ENCODE results near the gene UBE2H.
"Not testable (repeated sequence)": the region's sequence is repeated elsewhere in the genome, so short reads cannot be mapped to it uniquely, and the experiment has no call there.

Gene UBE2H

DNA sequence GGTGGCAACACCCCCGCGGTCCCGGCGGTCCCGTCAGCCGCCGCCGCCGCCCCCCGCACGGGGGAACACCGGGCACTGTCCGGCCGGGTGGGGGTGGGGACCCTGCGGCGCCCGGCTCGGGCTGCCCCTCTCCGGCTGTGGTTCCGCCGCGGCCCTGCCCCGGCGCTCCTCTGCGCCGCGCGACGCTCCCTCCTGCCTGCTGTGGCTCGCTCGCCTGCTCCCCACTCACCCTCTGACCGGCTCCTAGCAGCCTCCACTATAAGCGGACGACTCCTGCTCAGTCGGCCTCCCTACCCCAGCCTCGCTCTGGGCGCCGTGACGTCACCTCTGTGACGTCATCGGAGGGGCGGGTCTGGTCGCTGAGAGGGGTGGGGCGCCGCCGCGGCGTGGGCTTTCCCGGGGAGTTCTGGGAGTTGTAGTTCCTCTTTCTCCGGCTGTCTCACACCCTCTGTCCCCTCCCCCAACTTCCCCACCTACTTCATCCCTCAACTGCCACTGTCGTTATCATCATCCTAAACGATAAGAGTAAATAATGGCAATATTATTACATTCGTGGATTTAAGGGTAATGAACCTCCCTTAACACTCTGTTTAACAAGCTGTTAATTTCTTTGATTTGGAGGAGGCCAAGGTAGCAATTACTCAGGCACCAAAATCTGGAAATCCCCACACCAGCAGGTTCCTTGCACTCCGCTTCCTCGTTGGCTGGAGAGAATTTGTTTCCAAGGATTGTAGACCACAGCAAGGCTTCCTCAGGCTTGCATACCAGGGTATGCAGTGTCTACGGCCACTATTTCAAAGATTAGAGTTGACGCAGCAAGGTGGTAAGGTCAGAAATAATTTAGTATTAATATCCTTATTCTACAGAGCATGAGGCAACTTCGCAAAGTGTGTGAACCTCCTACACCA, at the start of gene UBE2H:
Gene UBE2H (minus strand): TSS at position 308 of the 908 bp plus-strand sequence. CDS start 405 bp downstream, outside the sequence.
- DNase-seq (ENCODE audit: low read depth in 2 of 2, low spot score in 1 of 2), result peak; percentile 83 to 87

DNA sequence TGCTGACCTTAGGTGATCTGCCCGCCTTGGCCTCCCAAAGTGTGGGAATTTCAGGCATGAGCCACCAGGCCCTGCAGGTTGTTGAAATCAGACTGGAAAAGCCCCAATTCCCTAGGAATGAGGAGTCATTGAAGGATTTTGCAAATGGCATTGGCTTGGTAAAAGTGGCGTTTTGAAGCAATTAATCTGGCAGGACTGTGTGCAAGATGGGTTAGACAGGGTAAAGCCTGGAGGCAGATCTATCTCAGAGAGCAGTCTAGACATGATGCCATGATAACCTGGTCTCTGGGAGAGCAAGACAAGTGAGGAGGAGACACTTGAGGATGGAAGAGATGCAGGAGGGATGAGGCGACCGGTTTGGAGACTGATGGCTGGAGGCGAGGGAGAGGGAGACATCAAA, 45.7 kb upstream of the UBE2H start:
- no peak for DNase-seq (ENCODE audit: low read depth in 2 of 2, low spot score in 1 of 2)

DNA sequence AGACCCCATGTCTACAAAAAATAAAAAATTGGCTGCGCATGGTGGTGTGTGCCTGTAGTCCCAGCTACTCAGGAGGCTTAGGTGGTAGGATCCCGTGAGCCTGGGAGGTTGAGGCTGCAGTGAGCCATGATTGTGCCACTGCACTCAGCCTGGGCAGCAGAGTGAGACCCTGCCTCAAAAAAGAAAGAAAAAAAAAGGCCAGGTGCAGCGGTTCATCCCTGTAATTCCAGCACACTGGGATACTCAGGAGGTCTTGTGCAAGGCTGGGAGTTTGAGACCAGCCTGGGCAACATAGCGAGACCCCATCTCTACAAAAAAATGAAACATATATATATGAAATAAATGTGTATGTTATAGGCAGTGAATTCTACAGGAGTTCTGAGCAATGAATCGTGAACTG, 44.5 kb upstream of the UBE2H start:
- DNase-seq (ENCODE audit: low read depth in 2 of 2, low spot score in 1 of 2), result no peak

DNA sequence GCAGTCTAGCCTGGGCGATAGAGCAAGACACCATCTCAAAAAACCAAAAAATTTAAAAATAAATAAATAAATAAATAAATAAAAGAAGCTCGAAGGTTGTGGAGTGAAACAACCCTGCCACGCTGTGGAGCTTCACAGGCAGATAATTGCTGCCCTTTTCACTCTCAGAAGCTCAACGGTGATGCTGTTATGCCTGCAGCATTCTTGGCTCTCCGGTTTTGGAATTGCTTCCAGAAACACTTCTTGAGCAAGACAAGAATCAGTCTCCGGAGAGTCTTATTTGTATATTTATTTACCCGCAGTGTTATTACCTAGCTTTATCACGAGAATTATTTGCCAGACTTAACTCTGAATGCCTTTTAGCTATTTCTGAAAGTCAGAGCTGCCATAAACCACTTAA, 40.5 kb upstream of the UBE2H start:
- DNase-seq (ENCODE audit: low read depth in 2 of 2, low spot score in 1 of 2), result no peak

DNA sequence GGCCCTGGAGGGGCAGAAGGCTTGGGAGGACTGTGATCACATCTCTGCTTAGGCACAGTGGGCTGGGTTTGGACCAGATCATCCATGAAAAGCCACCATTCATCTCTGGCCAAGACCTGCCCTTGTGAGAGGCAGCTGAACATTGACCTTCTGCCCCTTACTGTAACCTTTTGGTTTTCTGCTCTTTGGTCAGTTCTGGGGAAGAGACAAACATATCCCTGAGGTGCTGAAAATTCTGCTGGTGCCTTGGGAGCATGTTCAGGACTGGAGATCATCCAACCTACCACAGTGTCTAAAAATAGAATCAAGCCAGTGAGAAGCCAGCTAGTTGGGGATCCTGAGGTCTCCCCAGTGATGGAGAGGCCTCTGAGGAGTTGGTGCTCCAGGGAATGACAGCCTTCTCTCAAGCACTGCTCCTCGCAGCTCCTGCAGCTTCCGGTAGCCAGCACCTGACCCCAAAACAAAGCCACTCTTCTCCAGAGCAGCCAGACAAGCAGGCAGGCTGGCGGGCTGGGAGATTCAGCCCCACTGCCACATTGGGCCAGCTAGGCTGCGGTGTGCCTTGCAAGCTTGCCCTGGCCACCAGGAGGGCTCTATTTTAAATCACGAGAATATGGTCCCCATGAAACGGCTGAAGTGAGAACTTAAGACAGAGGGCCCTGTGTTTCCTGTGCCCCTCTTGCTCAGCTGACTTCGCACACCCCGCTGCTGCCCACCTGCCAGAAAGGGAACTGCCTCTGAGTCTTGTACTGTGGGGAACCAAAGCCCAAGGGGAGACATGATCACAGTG, 37.8 kb upstream of the UBE2H start:
- DNase-seq (ENCODE audit: low read depth in 2 of 2, low spot score in 1 of 2), result no peak

DNA sequence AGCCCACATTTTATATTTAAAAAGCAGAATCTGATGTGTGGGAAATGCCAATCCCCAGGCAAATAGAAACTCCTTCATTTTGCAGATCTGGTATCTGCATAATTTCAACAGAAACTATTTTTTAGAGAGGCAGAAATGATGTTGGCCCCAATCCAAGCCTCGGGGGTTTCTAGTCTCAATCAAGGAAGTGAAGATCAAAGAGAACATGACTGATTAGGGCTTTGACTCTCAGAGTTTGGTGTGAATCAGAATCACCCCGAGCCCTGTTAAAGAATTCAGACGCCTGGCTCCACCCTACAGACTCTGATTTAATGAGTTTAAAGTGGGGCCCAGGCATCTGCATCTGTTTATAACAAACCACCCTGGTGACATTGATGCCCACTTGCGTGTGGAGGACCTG, 36.7 kb upstream of the UBE2H start:
- DNase-seq (ENCODE audit: low read depth in 2 of 2, low spot score in 1 of 2), result peak; percentile 0 to 3

DNA sequence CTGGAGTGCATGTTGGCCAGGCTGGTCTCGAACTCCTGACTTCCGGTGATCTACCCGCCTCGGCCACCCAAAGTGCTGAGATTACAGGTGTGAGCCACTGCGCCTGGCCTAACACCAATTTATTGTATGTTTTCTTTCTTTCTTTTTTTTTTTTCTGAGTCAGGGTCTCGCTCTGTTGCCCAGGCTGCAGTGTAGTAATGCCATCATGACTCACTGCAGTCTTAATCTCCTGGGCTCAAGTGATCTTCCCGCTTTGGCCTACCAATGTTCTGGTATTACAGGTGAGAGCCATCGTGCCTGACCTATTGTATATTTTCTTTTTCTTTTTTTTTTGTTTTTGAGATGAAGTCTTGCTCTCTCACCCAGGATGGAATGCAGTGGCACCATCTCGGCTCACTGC, 33.8 kb upstream of the UBE2H start:
- DNase-seq (ENCODE audit: low read depth in 2 of 2, low spot score in 1 of 2), result no peak

DNA sequence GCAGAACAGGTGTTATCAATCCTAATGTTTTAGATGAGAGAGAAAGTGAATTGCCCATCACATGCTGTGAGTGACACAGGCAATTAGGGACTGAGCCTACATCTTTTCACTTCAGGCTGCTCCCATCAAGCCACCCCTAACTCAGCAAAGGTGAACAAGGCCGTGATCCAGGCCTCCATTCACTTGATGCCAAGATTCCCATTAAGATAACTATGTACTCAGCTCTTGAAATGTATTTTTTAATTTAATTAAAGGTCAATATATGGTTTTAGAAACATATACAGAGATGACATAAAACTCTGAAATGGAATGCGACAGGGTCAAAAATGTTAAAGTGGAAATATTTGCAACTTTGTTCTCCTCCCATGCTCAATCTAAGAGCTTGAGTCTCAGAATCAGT, 27.9 kb upstream of the UBE2H start:
- no peak for DNase-seq (ENCODE audit: low read depth in 2 of 2, low spot score in 1 of 2)

DNA sequence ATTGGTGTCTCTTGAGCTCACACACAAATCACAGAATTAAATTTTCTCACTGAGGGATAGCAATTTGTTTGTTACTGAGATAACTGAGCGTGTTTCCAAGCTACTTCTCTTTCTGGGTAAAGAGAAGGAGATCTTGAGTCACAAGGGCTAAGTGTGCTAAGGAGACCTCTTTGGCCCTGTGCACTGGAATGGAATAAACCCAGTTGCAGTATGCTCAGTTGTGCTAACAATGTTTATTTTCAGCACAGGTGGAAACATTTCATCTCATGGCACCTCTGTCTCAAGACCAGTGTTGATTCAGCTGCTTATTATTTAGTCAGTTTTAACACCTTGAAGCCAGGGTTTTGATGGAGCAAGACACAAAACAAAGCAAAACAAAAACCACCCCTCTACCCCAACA, 22.5 kb upstream of the UBE2H start:
- DNase-seq (ENCODE audit: low read depth in 2 of 2, low spot score in 1 of 2), result no peak

DNA sequence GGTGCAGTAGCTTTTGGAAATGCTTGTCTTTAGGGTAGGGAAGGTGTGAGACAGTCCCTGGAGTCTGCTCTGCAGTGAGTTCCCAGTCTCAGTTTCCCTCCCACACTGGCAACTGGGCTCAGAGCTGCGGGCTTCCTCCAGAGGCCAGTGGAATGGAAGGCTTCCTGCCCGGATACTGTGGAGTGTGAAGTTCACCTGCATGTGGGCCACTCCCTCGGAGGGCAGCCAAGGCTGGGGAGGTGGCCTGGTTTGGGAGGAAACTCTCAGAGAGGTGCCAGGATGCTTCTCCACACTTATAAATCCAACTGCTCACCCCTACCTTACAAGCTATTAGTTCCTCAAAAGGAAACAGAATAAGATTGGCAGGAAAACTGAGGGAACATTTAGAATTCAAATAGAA, 18.1 kb upstream of the UBE2H start:
- no peak for DNase-seq (ENCODE audit: low read depth in 2 of 2, low spot score in 1 of 2)

DNA sequence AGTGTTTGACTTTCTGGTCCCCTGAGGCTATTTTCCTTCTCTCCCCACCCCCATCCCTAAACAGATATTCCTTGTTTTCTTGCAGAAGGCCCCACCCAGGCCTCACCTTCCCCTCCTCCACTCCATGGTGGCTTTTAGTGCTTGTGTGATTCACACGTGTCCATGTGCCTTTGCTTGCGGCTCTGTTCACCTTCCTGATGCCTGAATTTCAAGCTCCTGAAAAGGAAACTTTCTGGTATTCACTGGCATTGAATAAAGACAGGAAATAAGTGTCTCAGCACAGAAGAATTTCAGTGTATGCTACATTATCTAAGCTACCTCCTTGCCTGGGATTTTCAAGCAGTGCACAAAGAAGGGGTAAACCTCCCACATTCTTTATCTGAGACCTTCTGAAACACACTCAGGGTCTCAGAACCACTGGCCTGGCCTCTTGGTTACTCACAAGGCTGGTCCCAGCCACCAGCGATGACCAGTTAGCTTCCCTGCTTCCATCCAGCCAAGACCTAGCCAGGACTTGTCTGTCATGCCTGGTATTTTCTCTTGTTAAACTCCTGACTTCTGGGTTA, 17.2 kb upstream of the UBE2H start:
- no peak for DNase-seq (ENCODE audit: low read depth in 2 of 2, low spot score in 1 of 2)

DNA sequence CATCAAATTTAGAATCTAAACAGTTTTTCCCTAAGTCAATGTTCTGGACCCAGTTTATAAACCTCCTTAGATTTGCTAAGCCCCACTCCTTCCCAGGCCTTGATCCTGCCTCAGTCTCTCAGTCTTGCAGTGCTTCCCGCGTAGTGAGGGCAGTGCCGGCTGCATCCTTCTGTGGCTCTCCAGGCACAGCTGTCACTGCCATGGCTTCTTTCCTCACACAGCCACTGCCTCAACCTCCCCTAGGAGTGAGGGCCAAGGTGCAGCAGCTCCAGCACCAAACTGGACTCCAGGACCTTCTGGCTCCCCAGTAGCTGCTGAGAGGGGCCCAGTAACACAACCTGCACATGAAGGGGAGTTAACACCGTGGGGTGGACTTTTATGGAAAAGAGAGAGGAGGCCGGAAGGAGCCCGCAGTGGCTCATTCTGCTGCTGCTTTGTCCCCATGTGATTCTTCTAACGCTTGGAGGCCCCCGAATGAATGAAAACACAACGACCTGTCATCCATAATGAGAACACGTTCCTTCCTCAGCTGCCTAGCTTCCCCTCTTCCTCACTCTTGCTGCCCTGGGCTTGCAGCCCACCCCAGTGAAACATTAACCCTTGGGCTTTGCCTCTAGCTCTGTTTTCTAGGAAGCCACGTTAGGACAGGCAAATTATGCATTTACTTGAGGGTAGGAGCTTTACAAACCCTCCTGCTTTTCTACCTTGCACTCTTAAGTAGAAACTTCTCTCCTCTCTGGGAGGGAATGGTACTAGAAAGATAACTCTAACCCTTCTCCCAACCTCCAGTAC, 16.0 kb upstream of the UBE2H start:
- DNase-seq (ENCODE audit: low read depth in 2 of 2, low spot score in 1 of 2), result no peak

DNA sequence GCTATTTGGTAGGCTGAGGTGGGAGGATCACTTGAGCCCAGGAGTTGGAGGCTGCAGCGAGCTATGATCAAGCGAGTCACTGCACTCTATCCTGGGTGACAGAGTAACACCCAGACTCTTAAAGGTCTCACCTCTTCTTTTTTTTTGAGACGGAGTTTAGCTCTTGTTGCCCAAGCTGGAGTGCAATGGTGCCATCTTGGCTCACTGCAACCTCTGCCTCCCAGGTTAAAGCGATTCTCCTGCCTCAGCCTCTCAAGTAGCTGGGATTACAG, 7.4 kb upstream of the UBE2H start:
- not testable (repeated sequence) for DNase-seq (ENCODE audit: low read depth in 2 of 2, low spot score in 1 of 2)

DNA sequence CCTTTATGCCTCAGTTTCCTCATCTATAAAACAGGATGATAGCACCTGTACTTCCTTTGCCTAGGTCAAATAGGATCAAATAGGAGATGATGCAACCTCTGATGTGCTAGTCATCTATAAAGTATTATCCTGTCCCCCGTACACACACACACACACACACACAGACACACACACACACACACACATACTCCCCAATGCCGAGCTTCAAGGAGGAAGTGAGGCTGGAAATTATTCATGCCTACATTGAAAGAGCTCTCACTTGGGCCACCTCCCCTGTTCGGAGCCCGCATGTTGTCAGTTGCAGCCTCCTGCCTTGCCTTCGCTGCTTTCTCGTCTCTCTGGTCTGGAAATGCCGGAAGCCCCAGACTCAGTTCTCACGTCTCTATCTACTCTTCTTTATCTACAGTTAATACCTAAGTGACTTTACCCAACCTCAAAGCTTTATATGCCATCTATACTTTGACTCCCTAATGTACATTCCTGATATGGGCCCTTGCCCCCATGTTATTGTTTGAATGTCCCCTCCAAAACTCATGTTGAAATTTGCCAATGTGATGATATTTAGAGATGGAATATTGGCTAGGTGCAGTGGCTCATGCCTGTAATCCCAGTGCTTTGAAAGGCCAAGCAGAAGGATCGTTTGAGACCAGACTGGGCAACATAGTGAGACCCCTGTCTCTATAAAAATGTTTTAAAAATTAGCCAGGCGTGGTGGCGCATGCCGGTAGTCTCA, 6.9 kb upstream of the UBE2H start:
- DNase-seq (ENCODE audit: low read depth in 2 of 2, low spot score in 1 of 2), result no peak

DNA sequence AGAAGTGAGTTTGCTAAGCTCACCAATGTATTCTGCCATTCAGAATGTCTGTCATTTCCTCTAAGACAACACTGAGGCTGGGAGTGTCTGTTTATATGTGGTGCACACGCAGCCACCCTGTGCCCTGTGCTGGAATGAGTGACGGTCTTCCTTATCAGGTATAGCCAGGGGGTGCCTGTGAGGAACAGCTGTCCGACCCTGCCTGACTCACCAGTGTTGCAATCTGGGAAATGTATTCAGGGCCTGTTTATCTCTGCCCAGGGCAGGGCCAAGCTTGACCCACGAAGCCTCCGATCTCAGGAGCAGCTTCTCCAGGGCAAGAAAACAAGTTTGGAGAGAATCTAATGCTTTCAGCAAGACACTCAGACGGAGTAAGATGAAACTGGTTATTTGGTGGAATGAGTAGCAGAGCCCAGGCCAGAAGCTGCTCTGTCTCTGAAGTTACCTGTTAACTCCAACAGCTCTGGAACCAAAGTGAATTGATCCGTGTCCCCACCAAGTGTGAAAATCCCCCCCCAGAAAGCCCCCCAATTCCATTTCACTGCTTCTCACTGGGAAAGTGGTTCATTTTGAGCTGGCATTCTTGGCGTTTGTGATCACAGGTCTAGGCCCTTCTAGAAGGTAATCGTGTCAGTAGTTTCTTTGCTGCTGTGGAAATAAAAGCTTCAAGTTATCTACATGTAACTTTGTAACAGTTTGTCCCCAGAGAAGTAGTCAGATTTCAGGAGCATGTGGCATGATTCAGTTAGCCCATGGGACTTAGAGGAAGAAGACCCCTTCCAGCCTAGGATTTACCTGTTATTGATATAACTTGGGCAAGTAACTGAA, 6.1 kb upstream of the UBE2H start:
- no peak for DNase-seq (ENCODE audit: low read depth in 2 of 2, low spot score in 1 of 2)

DNA sequence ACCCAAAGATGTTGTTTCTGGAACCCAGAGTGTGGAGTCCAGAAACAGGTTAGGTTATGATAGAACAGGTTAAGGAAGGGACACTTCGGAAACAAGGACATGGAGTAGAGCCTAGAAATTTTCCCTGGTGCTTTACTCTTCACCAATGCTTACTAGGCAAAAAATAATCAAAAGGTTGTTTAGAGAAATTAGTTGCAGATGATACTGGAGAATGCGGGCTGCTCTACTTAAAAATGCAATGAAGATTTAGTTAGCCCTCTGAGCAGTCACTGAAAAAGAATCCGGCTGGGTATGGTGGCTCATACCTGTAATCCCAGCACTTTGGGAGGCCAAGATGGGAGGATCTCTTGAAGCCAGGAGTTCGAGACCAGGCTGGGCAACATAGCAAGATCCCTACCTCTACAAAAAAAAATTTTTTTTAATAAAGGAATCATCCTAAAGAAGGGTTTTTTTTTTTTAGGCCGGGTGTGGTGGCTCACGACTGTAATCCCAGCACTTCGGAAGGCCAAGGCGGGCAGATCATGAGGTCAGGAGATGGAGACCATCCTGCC, 3.3 kb upstream of the UBE2H start:
- no peak for DNase-seq (ENCODE audit: low read depth in 2 of 2, low spot score in 1 of 2)

DNA sequence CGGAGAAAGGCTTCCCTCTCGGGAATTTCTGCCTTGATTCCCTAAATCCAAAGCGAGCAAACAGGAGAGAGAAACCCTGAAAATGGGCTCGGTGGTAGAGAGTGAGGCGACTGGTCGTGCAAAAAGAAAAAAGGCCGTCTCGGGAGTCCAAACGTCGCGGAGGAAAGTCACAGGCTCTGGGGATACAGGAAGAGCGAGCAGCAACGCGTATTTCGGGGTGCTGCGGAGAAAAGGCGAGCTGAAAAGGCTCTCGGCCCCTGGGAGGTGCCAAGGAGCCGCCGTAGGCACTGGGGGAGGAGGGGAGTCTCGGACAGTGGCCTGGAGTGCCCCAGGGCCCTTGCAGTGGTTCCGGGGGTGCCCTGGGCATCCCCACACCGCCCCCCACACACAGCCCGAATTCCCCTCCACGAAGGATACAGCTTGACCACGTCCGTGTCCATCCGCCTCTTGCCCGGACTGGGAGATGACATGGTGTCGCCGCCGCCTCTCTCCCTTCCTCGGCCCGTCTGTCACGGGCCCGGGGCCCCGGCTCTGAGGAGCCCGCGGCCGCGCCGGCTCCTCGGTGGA, 591 bp downstream of the UBE2H start:
- peak in 1 of 2 donors; percentile 5 for DNase-seq (ENCODE audit: low read depth in 2 of 2, low spot score in 1 of 2)

DNA sequence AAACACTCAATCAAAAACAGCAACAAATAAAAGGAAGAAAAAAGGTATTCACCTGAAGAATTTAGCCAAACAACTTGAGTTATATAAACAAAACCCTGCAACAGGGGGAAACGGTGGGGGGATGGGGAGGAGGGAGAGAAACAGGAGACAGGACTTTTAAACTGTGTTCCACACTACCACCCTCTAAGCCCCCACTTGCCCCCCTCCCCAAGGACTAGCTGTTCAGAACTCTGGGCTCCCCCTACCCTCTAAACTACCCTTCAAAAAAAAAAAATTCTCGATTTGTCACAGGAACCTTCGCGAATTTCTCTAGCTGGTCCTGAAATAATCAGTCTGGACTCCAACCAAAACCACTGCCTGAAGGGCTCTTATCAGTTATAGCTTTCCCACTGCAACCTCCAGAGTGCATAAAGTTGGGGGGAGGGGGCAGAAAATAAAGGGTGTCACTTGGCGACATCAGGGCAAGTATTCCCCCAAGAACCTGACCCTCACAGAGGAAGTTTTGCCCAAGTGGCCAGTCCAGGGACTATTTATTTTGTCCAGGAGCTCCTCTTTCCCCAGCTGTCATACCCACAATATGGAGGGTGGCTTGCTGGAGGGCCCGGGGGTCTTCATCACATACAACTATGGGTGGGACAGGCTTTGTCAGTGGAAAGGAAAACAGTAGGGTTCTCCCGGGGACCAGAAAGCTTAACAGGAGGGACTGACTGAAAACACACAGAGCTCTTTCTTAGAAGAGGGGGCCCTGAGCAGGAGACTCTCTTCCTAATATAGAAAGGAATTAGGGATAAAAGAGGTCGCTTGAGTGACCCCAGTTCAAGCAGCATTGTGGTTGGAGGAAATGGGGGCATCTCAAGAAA, 1.3 kb downstream of the UBE2H start:
- DNase-seq (ENCODE audit: low read depth in 2 of 2, low spot score in 1 of 2), result no peak

DNA sequence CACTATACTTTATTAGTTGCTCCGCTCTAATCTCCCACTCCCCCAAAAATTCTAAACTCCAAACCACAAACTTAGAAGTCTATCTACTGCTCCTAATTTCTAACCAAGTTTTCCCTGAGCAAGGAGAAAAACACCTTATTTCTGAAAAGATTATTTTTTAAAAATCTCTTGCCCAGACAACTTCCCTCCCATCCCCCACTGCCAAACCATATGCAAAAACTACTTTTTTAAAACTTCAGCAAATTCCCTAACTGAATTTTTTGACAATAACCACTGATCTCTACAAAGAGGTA, 1.9 kb downstream of the UBE2H start:
- DNase-seq (ENCODE audit: low read depth in 2 of 2, low spot score in 1 of 2), result no peak
